HG02884 (cell line): ENCODE measurements around the gene SERPINE3.

Experiments
- ATAC-seq: cut with Tn5 transposase; IDR thresholded peaks from one replicate; pipeline ENCODE4 v1.9.1; 2021; ENCODE audit warnings: mild to moderate bottlenecking, moderate library complexity; ENCODE audit not compliant: unreplicated experiment

Gene SERPINE3

DNA sequence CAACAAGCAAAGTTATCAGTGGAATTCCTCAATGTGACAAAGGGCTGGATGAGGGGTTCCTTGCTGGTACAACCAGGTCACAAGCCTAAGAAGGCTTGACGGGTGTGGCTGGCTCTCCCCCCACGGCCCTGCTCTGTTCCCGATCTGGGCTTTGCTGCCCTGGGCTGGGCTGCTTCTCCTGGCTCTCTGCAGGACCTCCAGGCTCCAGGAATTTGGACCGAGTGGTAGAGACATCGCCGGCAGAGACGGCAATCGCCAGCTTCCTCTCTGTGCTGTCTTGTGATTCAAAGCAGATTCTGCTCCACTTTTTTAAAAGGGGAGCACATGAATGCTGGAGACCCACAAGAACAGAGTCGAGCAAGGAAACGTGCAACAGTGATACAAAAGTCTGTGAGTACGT lies at the start of gene SERPINE3:
TSS of gene SERPINE3 (plus strand) at position 338 of the 400 bp plus-strand sequence. CDS start 1,401 bp downstream, outside the sequence.
- ATAC-seq, result no peak

- ATAC-seq, result no peak
Measured at GRCh38 chr13:51291341-51291740, 48.1 kb upstream of the SERPINE3 start.

DNA sequence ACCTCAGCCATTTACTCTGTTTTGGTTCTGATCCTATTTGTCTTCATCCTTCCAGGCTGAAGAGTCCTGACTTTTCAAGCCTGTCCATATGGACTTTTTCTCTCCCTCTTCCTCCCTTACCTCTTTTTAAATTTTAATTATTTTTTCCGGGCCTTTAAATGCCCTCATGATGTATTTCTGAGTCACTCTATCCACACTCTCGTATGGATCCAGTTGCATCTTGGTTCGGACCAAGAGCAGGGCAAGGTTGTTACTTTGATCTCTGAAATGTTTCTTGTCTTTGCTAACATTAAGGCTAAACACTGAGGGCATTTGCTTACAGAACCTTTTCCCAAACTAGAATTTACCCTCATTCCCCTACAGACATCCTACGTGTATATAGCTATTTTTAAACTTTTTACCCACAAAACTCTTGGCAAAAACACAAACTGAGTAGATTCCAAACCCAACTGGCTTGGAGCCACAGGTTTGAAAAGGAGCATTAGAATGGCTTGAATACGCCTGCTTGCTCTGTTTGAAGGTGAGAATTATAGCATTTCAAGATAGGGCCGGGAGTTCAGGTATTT lies 47.4 kb upstream of the SERPINE3 start:
- no peak for ATAC-seq

DNA sequence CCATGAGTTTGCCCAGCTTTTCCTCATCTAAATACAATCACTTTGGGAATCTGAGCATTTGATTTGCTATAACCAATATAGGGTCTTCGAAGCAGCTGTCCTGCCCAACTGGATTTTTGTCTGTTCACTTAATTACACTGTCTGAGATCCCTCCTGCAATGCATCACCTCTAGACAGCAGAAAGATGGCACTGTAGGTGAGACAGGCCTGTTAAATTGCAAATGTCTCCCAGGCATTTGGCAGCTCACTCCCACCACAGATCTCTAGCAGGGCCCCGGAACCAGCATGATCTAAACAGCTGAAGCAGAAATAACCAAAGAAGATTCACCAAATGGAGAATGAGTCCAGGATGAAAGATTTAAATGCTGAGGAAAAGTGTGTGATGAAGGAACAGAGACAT lies 41.9 kb upstream of the SERPINE3 start:
- no peak for ATAC-seq

DNA sequence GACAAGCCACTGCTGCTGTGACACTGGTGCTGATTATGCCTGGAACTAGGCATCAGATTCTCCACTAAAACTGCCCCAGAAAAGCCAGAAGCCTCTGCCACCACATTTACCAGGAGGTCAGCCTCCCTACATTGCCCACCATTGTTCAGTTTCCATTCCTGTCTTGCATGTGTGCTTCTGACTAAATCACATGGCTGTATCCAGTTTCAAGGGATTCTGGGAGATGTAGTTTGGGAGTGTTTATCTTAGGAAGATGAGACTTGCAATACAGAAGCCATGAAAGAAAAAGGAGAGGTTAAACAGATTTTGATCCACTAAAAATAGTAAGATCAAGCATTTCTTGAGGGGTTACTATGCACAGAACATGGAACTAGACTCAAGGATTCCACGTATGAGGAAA lies 40.7 kb upstream of the SERPINE3 start:
- ATAC-seq, result no peak

- ATAC-seq, result no peak
Measured at GRCh38 chr13:51303063-51303552, 36.4 kb upstream of the SERPINE3 start.

DNA sequence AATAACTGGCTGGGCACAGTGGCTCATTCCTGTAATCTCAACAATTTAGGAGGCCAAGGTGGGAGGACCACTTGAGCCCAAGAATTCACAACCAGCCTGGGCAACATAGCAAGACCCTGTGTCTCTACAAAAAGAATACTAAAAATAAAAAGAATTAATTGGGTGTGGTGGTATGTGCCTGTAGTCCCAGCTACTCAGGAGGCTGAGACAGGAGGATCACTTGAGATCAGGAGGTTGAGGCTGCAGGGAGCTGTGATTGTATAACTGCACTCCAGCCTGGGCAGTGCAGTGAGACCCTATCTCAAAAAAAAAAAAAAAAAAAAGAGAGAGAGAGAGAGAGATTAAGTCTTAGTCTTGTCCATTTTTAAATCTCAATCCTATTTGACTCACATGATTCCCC lies 35.6 kb upstream of the SERPINE3 start:
- ATAC-seq, result no peak

DNA sequence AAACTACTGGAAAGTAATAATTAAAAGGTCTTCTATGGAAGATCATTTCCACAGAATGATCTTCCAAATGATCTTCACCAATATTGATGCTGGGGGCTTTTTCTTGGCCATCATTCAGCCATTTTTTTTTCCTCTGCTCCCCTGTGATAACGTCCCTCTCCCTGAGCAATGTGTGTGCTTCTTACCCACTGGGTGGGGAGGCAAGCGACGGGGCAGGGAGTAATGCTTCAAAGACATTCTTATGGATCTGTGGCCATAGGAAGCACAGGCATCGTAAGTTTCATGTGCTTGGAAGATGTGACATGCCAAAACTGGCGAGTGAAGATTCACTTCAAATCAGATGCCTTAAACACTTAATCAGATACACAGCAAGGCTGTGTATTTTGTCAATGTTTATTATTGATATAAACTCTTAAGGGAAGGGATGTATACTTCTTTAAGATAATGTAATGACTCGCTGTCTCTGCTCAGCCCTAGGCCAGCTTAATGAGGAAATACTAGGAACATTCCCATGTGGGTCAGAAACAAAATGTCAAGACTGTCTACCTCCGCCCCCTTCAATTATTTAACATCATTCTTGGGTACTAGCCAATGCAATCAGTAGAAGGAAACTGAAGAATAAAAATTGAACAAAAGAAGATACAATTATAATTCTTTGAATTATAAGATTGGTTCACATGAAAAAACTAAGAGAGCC lies 34.1 kb upstream of the SERPINE3 start:
- no peak for ATAC-seq

GRCh38 chr13:51308781-51309180 lies 30.7 kb upstream of the SERPINE3 start:
- no peak for ATAC-seq

DNA sequence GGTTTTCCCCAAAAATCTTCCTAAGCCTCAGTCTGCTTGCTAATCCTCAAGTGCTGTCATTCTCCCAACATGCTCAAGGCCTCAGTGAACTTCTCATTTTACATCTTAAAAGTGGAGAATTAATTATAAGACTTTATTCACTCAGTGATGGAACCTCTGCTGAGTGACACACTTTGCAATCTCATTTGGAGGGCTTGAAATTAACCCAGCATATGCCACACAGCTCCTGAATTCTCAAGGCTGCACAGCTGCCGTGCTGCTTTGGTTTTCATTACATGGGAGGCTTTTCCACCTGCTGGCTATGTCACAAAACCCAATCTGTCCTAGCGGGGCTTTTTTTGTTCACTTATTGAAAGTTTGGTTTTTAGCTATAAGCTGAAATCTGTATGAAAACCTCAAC lies 28.3 kb upstream of the SERPINE3 start:
- ATAC-seq, result no peak

DNA sequence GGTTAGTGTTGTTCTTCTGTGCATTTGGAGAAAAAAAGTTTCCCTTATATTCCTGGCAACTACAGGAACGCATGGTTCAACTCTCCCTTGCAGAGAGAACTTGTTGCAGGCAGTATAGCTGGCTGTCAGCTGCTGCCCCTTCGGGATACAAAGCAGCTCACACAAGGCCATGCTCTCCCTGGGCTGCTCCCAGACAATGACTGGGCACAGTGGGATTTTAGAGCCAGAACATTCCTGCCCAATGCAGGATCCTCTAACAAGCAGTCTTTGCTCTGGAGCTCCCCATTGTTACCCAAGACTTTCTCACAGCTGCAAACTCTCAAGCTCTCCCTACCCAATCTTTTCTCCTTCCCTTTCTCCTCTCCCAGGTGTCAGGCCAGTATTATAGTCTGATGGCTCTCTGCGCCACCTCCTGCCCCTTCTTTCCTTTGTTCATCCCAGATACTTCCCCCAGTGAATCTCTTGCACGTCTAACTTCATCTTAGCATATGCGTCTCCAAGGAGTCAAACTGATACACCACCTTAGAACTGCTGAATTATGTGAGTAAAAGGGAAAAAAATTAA lies 27.5 kb upstream of the SERPINE3 start:
- ATAC-seq, result no peak

DNA sequence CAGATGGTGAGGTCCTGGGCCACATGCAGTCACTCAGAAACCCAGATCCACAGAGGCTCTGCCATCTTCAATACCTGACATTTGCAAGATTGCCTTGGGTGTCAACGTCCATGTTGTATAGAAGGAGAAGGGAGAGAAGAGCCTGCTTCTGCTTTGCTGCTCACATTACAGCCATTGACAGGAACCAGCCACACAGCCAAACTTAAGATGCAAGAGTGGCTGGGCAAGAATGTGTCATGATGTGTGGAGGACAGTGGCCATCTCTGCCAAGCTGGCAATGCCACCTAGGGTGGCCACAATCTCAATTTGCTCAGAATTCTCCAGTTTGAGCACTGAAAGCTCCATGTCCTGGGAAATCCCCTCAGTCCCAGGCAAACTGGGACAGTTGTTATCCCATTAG lies 25.9 kb upstream of the SERPINE3 start:
- ATAC-seq, result no peak

DNA sequence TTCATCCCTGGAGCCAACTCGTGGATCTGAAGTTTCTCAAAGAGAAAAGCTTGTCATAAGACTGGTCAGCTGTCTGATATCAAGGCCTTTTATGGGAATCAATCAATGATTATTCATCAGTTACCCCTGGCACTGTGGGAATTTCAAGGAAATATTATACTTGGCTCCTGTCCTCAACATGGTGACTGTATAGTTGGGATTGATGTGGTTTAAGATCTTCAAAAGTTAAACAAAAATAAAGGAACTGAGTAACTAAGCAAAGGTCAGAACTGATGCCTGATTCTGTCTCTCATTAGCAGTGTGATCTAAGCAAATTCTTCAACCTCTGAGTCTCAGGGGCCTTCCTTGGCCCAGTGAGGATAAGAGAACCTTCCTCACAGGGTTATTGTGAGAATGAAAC lies 22.2 kb upstream of the SERPINE3 start:
- no peak for ATAC-seq

GRCh38 chr13:51318015-51318414 lies 21.5 kb upstream of the SERPINE3 start:
- no peak for ATAC-seq

DNA sequence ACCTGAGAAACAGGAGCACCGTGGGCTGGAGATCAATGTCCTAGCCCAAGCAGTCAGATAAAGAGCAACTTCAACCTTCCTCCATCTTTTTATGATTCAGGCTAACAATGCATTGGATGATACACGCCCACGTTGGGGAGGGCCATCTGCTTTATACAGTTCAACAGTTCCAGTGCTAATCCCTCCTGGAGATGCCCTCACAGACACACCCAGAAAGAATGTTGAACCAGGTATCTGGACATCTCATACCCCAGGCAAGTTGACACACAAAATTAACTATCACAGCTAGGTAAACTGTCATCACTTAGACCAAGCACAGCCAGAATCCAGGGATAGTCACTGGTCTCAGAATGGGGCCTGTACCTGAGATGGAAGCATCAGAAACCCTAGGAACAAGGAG lies 20.6 kb upstream of the SERPINE3 start:
- no peak for ATAC-seq

DNA sequence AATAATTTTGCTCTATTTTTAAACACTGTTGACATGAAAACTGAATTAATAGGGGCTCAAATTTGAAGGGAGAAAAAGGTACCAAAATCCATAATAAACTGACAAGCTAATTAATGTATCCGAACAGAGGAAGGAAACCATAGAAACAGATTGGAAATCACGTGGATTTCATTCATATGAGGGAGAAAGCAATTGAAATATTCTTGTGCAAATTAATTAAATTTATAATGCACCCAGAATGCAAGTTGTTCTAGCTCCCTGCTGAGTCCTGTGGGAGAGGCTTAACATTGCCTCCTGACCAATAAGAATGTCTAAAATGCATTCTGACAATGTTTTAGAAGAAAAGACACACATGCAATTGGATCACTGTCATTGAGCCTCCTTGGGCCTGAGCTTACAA lies 17.7 kb upstream of the SERPINE3 start:
- ATAC-seq, result no peak

DNA sequence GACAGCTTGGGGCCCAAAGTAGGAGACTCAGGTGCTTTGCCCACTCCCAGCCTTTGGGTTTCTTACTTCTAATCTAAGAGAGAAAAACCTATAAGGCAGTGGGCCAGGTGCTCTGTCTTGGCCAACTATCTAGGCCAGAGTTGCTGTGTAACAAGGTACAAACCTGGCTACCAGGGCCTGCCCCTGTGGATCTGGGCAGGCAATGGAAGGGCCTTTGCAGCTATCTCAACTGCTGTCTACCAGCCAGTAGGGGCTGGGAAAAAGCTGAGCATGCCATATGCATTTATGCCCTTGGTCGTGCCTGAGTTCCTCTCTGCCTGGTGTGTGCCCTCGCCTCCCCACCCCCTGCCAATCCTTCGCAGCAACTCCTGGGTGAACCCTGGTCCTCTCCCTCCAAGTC lies 16.7 kb upstream of the SERPINE3 start:
- no peak for ATAC-seq

GRCh38 chr13:51323824-51324511 lies 15.5 kb upstream of the SERPINE3 start:
- no peak for ATAC-seq

GRCh38 chr13:51324714-51325420 lies 14.6 kb upstream of the SERPINE3 start:
- no peak for ATAC-seq

- ATAC-seq, result no peak
Measured at GRCh38 chr13:51325837-51326236, 13.7 kb upstream of the SERPINE3 start.

GRCh38 chr13:51326777-51327176 lies 12.7 kb upstream of the SERPINE3 start:
- no peak for ATAC-seq
